MM.1S (cell line): Measurements from ENCODE around the gene DENND1A.

Experiments
- EZH2 ChIP-seq: fragments of 300-600 bp; sonication (generic); optimal IDR thresholded peaks from 2 replicates; pipeline ENCODE3; 2017; ENCODE audit warnings: low read depth, mild to moderate bottlenecking, antibody characterized with exemption, low read length, mixed read lengths
- EZH2phosphoT487 ChIP-seq: fragments of 300-600 bp; sonication (generic); IDR thresholded peaks from 2 replicates; pipeline ENCODE4 v1.6.1; 2018; ENCODE audit warnings: antibody characterized with exemption, low read length
- TF ChIP-seq, protein P1 (sequence below): fragments of 300-600 bp; sonication (generic); IDR thresholded peaks from 2 replicates; pipeline ENCODE4 v1.5.1; 2016; ENCODE audit warnings: antibody characterized with exemption, low read length, mixed read lengths

DNA sequence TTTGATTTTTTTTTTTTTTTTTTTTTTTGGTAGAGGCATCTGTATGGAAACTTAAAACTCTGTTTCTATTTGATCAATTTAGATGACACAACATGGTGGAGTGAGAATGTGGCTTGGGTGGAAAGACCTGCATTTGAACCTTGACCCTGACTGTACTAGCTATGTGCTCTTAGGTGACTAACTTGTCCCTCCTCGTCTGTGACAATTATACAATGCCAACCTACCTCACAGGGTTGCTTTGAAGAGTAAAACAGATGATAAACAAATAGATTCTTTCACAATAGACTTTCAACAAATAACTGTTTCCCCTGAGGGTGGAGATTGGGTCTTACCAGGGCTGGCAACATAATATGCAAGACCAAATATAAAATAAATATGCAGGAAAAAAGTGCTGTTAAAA lies 464.6 kb downstream of the DENND1A start:
- TF ChIP-seq, protein P1, sequence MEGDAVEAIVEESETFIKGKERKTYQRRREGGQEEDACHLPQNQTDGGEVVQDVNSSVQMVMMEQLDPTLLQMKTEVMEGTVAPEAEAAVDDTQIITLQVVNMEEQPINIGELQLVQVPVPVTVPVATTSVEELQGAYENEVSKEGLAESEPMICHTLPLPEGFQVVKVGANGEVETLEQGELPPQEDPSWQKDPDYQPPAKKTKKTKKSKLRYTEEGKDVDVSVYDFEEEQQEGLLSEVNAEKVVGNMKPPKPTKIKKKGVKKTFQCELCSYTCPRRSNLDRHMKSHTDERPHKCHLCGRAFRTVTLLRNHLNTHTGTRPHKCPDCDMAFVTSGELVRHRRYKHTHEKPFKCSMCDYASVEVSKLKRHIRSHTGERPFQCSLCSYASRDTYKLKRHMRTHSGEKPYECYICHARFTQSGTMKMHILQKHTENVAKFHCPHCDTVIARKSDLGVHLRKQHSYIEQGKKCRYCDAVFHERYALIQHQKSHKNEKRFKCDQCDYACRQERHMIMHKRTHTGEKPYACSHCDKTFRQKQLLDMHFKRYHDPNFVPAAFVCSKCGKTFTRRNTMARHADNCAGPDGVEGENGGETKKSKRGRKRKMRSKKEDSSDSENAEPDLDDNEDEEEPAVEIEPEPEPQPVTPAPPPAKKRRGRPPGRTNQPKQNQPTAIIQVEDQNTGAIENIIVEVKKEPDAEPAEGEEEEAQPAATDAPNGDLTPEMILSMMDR = no peak
- no peak for TF ChIP-seq EZH2
- TF ChIP-seq EZH2phosphoT487 = no peak
